Activated naive CD8-positive, alpha-beta T cell treated with anti-CD3 and anti-CD28 coated beads for 36 hours (primary cell): Measurements from ENCODE around the gene ARHGAP32. TPM values are rescaled to one million over a fixed set of nuclear protein-coding genes. Genes with fewer than 3 reads are reported as not detected.
A peak's percentile ranks its signal among the peaks of the same experiment; 100 is the strongest.
"Not testable (repeated sequence)": the region's sequence is repeated elsewhere in the genome, so short reads cannot be mapped to it uniquely, and the experiment has no call there.

Experiments
- DNase-seq: peaks from one replicate; pipeline ENCODE4 v3.0.0; 2021
- H3K27ac Mint-ChIP-seq: one replicate; pipeline ENCODE4 v1.8.0; 2022; ENCODE audit warnings: mild to moderate bottlenecking, moderate library complexity, mixed read lengths
- H3K27me3 Mint-ChIP-seq: one replicate; pipeline ENCODE4 v1.8.0; 2022; ENCODE audit warnings: mild to moderate bottlenecking, mixed read lengths
- H3K36me3 Mint-ChIP-seq: one replicate; pipeline ENCODE4 v1.8.0; 2021; ENCODE audit warnings: mild to moderate bottlenecking, mixed read lengths
- H3K4me1 Mint-ChIP-seq: one replicate; pipeline ENCODE4 v1.8.0; 2021; ENCODE audit warnings: mixed read lengths
- H3K4me3 Mint-ChIP-seq: one replicate; pipeline ENCODE4 v1.8.0; 2022; ENCODE audit warnings: mild to moderate bottlenecking, moderate library complexity, mixed read lengths
- H3K9me3 Mint-ChIP-seq: one replicate; pipeline ENCODE4 v1.8.0; 2022; ENCODE audit warnings: mixed read lengths
- total RNA-seq, 2 experiments: library from RNA; stranded (reverse); gene quantifications; one replicate each; pipeline ENCODE4 v1.2.3, GENCODE V29; 2021

Gene ARHGAP32
- total RNA-seq, 2 experiments from 2014 or later = 6.5 to 7.4 TPM

DNA sequence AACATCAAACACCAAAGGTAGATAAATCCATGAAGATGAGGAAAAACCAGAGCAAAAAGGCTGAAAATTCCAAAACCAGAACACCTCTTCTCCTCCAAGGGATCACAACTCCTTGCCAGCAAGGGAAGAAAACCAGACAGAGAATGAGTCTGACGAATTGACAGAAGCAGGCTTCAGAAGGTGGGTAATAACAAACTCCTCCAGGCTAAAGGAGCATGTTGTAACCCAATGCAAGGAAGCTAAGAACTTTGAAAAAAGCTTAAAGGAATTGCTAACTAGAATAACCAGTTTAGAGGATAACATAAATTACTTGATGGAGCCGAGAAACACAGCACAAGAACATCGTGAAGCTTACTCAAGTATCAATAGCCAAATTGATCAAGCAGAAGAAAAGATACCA lies 35.0 kb downstream of the ARHGAP32 start:
- H3K4me1 Mint-ChIP-seq = not testable (repeated sequence)
- peaks cover 69% of the 10 kb centered on the region for H3K36me3 Mint-ChIP-seq

DNA sequence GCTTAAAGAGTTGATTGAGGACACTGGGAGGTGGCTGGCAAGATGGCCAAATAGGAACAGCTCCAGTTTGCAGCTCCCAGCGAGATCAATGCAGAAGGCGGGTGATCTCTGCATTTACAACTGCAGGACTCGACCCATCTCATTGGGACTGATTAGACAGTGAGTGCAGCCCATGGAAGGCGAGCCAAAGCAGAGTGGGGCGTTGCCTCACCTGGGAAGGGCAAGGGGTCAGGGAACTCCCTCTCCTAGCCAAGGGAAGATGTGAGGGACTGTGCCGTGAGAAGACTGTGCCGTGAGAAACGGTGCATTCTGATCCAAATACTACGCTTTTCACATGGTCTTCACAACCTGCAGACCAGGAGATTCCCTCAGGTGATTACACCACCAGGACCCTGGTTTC lies 36.4 kb downstream of the ARHGAP32 start:
- no peak overlapping the region for H3K4me3 Mint-ChIP-seq
- H3K27ac Mint-ChIP-seq = no peak overlapping the region
- H3K9me3 Mint-ChIP-seq = peaks cover 50% of the 10 kb centered on the region
- peaks cover 67% of the 10 kb centered on the region for H3K36me3 Mint-ChIP-seq
- no peaks in the 10 kb centered on the region for H3K4me1 Mint-ChIP-seq
- H3K27me3 Mint-ChIP-seq = no peaks in the 10 kb centered on the region
- DNase-seq = no peak

More for the DNA sequence above, 35.0 kb downstream of the ARHGAP32 start:
- H3K27ac Mint-ChIP-seq, H3K27me3 Mint-ChIP-seq, DNase-seq, H3K4me3 Mint-ChIP-seq: not testable (repeated sequence)
- H3K9me3 Mint-ChIP-seq = peaks cover 44% of the 10 kb centered on the region

- peaks cover 37% of the 10 kb centered on the region for H3K36me3 Mint-ChIP-seq
- H3K9me3 Mint-ChIP-seq = peaks cover 35% of the 10 kb centered on the region
These were observed 43.6 kb downstream of the ARHGAP32 start for GRCh38 chr11:129148487-129148886.

DNA sequence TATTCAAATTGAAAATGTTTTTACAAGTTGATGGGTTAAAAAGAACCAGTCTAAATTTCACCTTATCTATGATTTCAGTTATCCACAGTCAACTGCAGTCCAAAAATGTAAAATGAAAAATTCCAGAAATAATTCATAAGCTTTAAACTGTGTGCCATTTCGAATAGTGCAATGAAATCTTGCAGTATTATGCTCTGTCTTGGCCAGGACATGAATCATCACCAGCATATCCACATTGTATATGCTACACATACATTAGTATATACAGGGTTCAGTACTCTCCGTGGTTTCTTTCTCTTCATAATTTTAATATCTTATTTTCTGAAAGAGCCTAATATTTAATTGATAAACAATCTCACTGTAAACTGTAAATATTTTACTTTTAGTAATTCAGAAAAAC lies 45.9 kb downstream of the ARHGAP32 start:
- peaks cover 16% of the 10 kb centered on the region for H3K9me3 Mint-ChIP-seq
- H3K36me3 Mint-ChIP-seq = peaks cover 19% of the 10 kb centered on the region
- H3K27me3 Mint-ChIP-seq = no peaks in the 10 kb centered on the region
- DNase-seq = no peak
- no peak overlapping the region for H3K4me3 Mint-ChIP-seq
- no peaks in the 10 kb centered on the region for H3K4me1 Mint-ChIP-seq
- H3K27ac Mint-ChIP-seq = no peak overlapping the region

More at GRCh38 chr11:129148487-129148886, 43.6 kb downstream of the ARHGAP32 start:
- H3K4me1 Mint-ChIP-seq = no peaks in the 10 kb centered on the region
- H3K27ac Mint-ChIP-seq = no peak overlapping the region
- no peak overlapping the region for H3K4me3 Mint-ChIP-seq
- H3K27me3 Mint-ChIP-seq = no peaks in the 10 kb centered on the region
- no peak for DNase-seq

- H3K4me1 Mint-ChIP-seq = no peaks in the 10 kb centered on the region
These were observed 46.8 kb downstream of the ARHGAP32 start for GRCh38 chr11:129145276-129145675.

DNA sequence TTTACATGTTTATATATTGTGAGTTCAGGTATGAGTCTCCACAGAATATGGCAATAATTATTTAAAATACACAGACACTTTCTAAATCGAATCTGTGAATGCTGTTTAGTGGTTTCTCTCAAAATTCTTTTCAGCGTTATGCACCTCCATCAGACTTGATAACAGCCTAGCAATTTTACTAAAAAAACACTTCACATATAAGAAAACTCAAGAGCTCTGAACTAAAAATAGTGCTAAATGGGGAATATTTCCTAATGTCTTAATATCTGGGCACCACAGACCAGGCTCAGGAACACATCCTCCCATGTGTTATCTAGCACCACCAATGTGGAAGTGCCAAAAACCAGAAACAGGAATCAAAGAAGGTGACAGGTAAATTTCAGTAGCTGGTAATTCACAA lies 47.9 kb downstream of the ARHGAP32 start:
- H3K27ac Mint-ChIP-seq = no peak overlapping the region
- no peak for DNase-seq
- no peak overlapping the region for H3K4me3 Mint-ChIP-seq
- H3K27me3 Mint-ChIP-seq = no peaks in the 10 kb centered on the region
- peaks cover 2% of the 10 kb centered on the region for H3K9me3 Mint-ChIP-seq
- H3K36me3 Mint-ChIP-seq = peaks cover 7% of the 10 kb centered on the region
- H3K4me1 Mint-ChIP-seq = no peaks in the 10 kb centered on the region

More at GRCh38 chr11:129145276-129145675, 46.8 kb downstream of the ARHGAP32 start:
- H3K36me3 Mint-ChIP-seq = peaks cover 15% of the 10 kb centered on the region
- no peaks in the 10 kb centered on the region for H3K27me3 Mint-ChIP-seq
- H3K27ac Mint-ChIP-seq = no peak overlapping the region
- no peak for DNase-seq
- peaks cover 7% of the 10 kb centered on the region for H3K9me3 Mint-ChIP-seq
- no peak overlapping the region for H3K4me3 Mint-ChIP-seq

GRCh38 chr11:129143335-129143734 lies 48.8 kb downstream of the ARHGAP32 start:
- Mint-ChIP-seq H3K27ac (no peak overlapping the region), H3K36me3 (peaks cover 7% of the 10 kb centered on the region), H3K27me3 (no peaks in the 10 kb centered on the region), H3K9me3 (peaks cover 2% of the 10 kb centered on the region), H3K4me1 (no peaks in the 10 kb centered on the region), H3K4me3 (no peak overlapping the region)
- DNase-seq = no peak

- H3K36me3 Mint-ChIP-seq = no peaks in the 10 kb centered on the region
These were observed 50.2 kb downstream of the ARHGAP32 start for GRCh38 chr11:129141748-129142523.

DNA sequence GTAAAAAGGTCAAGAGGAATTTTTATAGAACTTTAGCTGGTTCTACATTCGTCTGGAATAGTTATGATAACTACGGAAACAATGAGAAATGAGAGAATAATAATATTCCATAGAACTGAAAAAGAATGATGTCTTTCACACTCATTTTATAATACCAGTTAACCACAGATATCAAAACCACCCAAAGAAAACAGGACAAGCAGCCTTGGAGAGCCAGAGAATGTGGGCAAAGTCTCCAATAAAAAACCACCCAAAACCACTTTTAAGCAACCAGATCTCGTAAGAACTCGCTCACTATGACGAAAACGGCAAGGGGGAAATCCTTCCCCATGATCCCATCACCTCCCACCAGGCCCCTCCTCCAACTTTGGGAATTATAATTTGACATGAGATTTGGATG lies 60.8 kb downstream of the ARHGAP32 start:
- Mint-ChIP-seq H3K4me1 (no peaks in the 10 kb centered on the region), H3K4me3 (no peak overlapping the region), H3K27ac (no peak overlapping the region), H3K27me3 (no peaks in the 10 kb centered on the region), H3K36me3 (no peaks in the 10 kb centered on the region), H3K9me3 (no peaks in the 10 kb centered on the region)
- no peak for DNase-seq

More at GRCh38 chr11:129141748-129142523, 50.2 kb downstream of the ARHGAP32 start:
- Mint-ChIP-seq H3K27me3 (no peaks in the 10 kb centered on the region), H3K9me3 (peaks cover 2% of the 10 kb centered on the region), H3K27ac (no peak overlapping the region), H3K4me3 (no peak overlapping the region), H3K4me1 (no peaks in the 10 kb centered on the region)
- DNase-seq = no peak

DNA sequence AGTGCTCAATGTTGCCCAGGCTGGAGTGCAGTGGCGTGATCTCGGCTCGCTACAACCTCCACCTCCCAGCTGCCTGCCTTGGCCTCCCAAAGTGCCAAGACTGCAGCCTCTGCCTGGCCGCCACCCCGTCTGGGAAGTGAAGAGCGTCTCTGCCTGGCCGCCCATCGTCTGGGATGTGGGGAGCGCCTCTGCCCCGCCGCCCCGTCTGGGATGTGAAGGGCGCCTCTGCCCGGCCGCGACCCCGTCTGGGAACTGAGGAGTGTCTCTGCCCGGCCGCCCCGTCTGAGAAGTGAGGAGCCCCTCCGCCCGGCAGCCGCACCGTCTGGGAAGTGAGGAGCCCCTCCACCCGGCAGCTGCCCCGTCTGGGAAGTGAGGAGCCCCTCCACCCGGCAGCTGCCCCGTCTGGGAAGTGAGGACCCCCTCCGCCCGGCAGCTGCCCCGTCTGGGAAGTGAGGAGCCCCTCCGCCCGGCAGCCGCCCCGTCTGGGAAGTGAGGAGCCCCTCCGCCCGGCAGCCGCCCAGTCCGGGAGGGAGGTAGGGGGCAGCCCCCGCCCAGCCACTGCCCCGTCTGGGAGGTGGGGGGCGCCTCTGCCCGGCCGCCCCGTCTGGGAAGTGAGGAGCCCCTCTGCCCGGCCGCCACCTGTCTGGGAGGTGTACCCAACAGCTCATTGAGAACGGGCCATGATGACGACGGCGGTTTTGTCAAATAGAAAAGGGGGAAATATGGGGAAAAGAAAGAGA lies 63.1 kb downstream of the ARHGAP32 start:
- not testable (repeated sequence) for H3K9me3 Mint-ChIP-seq, H3K4me1 Mint-ChIP-seq, H3K4me3 Mint-ChIP-seq, DNase-seq, H3K27ac Mint-ChIP-seq, H3K36me3 Mint-ChIP-seq, H3K27me3 Mint-ChIP-seq

DNA sequence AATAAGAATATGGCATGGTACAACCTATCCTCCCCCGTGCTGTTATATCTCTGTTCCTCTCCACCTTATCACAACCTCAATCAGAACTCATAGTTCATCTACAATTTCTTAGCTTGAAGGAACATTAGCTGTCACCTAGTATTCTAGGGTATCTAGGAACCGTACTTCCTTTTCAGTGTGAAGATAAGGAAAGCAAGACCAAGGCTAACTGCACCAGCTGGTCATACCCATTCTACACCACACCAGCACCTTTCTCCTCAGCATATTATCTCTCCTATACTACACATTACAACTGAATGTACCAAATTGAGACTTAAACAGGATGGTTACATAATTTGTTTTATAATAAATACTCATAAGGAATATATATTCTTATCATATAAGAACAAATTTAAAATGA lies 73.1 kb downstream of the ARHGAP32 start:
- Mint-ChIP-seq H3K36me3 (peaks cover 1% of the 10 kb centered on the region), H3K9me3 (no peaks in the 10 kb centered on the region), H3K4me3 (no peak overlapping the region), H3K27ac (no peak overlapping the region), H3K27me3 (no peaks in the 10 kb centered on the region), H3K4me1 (peaks cover 3% of the 10 kb centered on the region)
- DNase-seq = no peak

DNA sequence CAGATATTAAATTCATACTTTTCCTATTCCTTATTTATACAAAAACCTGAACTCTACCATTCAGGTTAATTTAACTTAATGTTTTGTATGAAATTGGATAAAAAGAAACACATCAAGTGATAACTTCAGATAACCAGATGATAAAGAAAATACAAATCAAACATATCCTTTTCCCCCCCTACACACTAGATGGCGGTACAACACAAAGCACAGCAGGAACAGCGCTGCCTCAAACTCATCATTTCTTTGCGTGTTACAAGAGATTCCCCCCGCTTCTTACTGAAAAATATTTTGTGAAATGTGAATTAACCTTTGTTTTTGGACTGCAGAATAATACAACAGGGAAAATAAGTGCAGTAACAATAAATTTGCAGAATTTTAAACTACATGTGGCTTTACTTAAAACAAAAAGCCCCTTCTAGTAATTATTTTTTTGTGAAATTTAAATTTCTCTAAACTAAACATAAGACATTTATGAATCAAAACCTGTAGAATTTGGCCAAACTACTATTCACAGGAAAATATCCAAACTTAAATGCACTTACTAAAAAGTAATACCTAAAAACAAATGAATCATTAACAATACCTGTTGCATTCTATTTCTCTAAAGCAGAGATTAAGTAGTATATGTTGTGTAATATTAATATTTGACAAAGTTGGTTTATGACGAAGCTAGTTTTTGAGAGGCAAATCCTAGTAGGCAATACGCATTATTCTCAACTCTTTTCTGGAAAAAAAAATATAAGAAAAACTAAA lies 74.4 kb downstream of the ARHGAP32 start:
- Mint-ChIP-seq H3K4me3 (no peak overlapping the region), H3K9me3 (no peaks in the 10 kb centered on the region), H3K27me3 (no peaks in the 10 kb centered on the region), H3K4me1 (peaks cover 3% of the 10 kb centered on the region), H3K27ac (no peak overlapping the region), H3K36me3 (no peaks in the 10 kb centered on the region)
- DNase-seq = peak; percentile 33

GRCh38 chr11:129115652-129116586 lies 76.2 kb downstream of the ARHGAP32 start:
- no peak for DNase-seq
- no peaks in the 10 kb centered on the region for H3K9me3 Mint-ChIP-seq

GRCh38 chr11:129109701-129110100 lies 82.4 kb downstream of the ARHGAP32 start:
- Mint-ChIP-seq H3K4me3 (no peak overlapping the region), H3K27ac (no peak overlapping the region), H3K27me3 (no peaks in the 10 kb centered on the region), H3K36me3 (peaks cover 20% of the 10 kb centered on the region), H3K9me3 (peaks cover 16% of the 10 kb centered on the region), H3K4me1 (no peaks in the 10 kb centered on the region)
- DNase-seq = no peak

More at GRCh38 chr11:129115652-129116586, 76.2 kb downstream of the ARHGAP32 start:
- H3K27me3 Mint-ChIP-seq = no peaks in the 10 kb centered on the region
- H3K4me3 Mint-ChIP-seq = no peak overlapping the region
- no peaks in the 10 kb centered on the region for H3K36me3 Mint-ChIP-seq
- peaks cover 3% of the 10 kb centered on the region for H3K4me1 Mint-ChIP-seq
- H3K27ac Mint-ChIP-seq = no peak overlapping the region
